ENCODE results near the gene GNAS-AS1.

Gene GNAS-AS1

GRCh38 chr20:58850693-58851174, at the start of gene GNAS-AS1:
GNAS-AS1 (minus strand) TSS chr20:58850902.
- peak; percentile 62 for DNase-seq (ENCODE audit: extremely low read depth in 1 of 2, low read depth in 1 of 2)

DNA sequence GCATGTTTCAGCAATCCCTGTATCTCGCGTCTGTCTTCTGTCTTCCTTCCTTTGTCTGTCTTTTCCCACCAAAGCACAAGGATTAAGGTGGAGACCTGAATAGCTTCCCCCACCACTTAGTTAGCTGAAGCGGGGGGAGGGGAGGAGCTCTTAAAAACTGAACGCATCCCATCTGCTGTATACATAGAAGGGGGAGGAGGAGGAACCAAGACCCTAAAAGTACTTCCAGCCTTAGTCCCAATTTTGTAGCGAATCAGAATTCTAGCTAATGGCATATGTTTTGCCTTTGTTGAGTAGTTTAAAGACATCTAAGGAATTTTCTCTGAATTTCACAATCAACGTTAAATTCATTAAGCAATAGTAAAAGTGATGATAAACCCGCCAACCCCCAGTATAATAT, 49.7 kb upstream of the GNAS-AS1 start:
- DNase-seq (ENCODE audit: extremely low read depth in 1 of 2, low read depth in 1 of 2) = no peak

GRCh38 chr20:58899512-58899911, 48.8 kb upstream of the GNAS-AS1 start:
- no peak for DNase-seq (ENCODE audit: extremely low read depth in 1 of 2, low read depth in 1 of 2)

GRCh38 chr20:58898629-58899408, 48.1 kb upstream of the GNAS-AS1 start:
- DNase-seq (ENCODE audit: extremely low read depth in 1 of 2, low read depth in 1 of 2) = no peak

DNA sequence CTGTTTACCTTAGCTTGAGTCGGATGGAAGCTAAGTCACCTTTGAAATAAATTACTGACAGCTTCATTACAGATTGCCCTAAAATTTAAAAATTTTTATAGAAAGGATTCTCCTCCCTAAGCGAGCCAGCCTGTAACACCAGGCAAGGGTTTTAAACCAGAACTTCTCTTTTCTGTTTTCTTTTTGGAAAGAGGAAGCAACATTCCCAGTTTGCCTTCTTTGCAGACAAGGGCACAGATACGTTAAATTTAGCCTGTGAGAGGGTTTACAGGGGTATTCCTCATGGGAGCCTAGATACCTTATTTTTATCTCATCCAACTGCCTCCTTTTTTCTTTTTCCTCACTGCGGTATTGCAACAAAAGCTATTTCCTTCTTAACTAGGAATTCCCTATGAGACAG, 46.8 kb upstream of the GNAS-AS1 start:
- DNase-seq (ENCODE audit: extremely low read depth in 1 of 2, low read depth in 1 of 2) = no peak

- DNase-seq (ENCODE audit: extremely low read depth in 1 of 2, low read depth in 1 of 2) = no peak
Observed at GRCh38 chr20:58896820-58897219, 46.1 kb upstream of the GNAS-AS1 start.

DNA sequence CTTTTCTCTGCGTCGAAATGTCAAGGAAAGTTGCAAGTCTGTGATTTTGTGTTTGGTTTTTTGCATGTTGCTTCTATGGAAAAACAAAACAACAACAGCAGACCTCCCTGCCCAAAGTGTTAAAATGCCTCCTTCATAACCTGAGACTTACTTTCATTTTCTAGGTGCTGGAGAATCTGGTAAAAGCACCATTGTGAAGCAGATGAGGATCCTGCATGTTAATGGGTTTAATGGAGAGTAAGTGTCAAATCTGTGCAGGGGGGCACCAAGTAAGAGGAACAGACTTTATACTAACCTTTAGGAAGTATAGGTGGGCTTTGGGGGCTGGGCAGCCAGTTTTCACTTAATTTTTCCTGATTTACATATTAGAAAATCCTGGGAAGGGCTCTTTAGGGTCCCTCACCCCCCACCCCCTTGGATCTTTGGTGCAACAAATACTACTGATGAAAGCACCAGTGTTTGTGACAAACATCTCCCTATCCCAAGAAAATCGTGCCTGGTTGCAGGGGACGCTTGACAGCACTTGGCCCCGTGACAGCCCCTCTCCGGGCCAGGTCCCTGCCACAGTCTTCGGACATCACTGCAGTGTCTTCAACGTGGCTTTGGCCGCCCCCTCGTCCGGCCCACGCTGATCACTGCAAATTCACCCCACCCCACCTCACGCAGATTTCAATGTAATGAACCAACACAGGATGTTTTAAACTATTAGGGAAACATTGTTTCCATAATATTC, 44.9 kb upstream of the GNAS-AS1 start:
- no peak for DNase-seq (ENCODE audit: extremely low read depth in 1 of 2, low read depth in 1 of 2)

- DNase-seq (ENCODE audit: extremely low read depth in 1 of 2, low read depth in 1 of 2) = no peak
Observed at GRCh38 chr20:58894652-58895447, 44.1 kb upstream of the GNAS-AS1 start.

GRCh38 chr20:58893355-58894120, 42.8 kb upstream of the GNAS-AS1 start:
- DNase-seq (ENCODE audit: extremely low read depth in 1 of 2, low read depth in 1 of 2) = no peak

DNA sequence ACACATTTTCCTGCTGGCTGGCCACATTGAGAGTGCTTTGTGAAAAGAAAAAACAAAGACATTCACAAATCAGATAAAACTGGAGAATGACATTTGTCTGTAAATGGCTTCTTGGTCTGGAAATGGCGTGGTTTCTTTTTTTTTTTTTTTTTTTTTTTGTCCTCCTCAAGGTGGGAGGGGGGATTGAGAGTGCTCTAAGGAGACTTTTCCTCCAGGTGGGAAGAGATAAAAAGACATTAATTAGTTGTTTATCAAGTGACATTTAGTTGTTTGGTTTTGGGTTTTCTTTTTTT, 42.2 kb upstream of the GNAS-AS1 start:
- DNase-seq (ENCODE audit: extremely low read depth in 1 of 2, low read depth in 1 of 2) = no peak

GRCh38 chr20:58892141-58892931, 41.6 kb upstream of the GNAS-AS1 start:
- peak; percentile 48 to 62 for DNase-seq (ENCODE audit: extremely low read depth in 1 of 2, low read depth in 1 of 2)

- no peak for DNase-seq (ENCODE audit: extremely low read depth in 1 of 2, low read depth in 1 of 2)
Observed at GRCh38 chr20:58891718-58892140, 41.0 kb upstream of the GNAS-AS1 start.

- DNase-seq (ENCODE audit: extremely low read depth in 1 of 2, low read depth in 1 of 2) = peak; percentile 47 to 73
Observed at GRCh38 chr20:58891086-58891717, 40.5 kb upstream of the GNAS-AS1 start.

DNA sequence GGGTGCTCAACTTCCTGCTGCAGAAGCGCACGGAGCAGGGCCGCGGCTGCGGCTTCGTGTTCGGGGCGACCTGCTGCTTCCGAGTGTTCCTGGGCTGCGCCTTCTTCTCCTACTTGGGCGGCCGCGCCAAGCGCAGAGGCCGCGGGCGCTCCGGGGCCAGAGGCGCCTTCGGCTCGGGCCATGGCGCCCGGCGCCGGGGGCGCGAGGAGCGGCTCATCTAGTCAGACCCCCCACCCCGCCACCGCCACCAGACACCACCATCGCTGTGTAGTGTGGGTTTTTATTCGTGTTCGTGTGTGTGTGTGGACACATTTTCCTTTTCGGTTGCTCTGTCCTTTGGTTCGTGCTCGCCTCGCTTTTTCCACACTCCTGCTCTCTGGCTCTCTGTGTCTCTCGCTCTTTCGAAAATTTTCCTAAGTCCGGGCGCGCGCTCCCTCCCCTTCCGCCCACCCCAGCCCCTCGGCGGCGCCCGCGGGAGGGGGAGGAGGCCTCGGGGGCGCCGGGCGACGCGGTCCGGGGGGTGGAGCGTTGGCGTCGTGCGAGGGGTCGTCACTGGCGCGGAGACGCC, 39.9 kb upstream of the GNAS-AS1 start:
- DNase-seq (ENCODE audit: extremely low read depth in 1 of 2, low read depth in 1 of 2) = peak; percentile 46 to 65

DNA sequence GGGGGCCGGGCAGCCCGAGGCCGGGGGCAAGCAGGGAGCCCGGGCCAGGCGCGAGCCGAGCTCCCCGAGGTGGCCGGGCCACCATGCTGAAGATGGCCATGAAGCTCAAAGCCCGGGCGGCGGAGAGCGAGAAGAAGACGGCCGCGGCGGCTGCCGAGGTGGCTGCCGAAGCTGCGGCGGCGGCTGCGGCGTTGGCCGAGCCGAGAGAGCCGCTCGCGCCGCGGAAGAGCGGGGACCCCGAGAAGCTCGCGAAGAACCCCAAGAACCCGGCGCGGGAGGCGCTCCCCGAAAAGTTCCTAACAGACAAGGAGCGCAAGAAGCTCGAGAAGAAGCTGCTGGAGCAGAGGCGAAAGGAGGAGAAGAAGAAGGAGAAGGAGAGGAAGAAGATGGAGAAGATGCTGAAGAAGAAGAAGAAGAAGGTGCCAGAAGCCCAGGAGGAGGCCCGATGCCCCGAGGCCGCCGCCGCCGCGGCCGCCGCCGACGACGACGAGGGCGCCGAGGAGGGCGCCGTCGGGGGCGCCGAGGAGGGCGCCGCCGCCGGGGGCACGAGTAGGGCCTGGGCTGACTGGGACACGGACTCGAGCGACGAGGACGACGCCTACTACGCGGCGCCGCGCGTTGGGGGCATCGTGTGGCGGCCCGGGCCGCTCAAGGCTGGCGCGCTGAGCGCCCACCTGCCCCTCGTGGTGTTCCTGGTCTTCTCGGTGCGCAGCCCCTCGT, 39.3 kb upstream of the GNAS-AS1 start:
- peak in 1 of 2 donors; percentile 33 for DNase-seq (ENCODE audit: extremely low read depth in 1 of 2, low read depth in 1 of 2)

GRCh38 chr20:58889334-58889760, 38.6 kb upstream of the GNAS-AS1 start:
- DNase-seq (ENCODE audit: extremely low read depth in 1 of 2, low read depth in 1 of 2) = no peak

DNA sequence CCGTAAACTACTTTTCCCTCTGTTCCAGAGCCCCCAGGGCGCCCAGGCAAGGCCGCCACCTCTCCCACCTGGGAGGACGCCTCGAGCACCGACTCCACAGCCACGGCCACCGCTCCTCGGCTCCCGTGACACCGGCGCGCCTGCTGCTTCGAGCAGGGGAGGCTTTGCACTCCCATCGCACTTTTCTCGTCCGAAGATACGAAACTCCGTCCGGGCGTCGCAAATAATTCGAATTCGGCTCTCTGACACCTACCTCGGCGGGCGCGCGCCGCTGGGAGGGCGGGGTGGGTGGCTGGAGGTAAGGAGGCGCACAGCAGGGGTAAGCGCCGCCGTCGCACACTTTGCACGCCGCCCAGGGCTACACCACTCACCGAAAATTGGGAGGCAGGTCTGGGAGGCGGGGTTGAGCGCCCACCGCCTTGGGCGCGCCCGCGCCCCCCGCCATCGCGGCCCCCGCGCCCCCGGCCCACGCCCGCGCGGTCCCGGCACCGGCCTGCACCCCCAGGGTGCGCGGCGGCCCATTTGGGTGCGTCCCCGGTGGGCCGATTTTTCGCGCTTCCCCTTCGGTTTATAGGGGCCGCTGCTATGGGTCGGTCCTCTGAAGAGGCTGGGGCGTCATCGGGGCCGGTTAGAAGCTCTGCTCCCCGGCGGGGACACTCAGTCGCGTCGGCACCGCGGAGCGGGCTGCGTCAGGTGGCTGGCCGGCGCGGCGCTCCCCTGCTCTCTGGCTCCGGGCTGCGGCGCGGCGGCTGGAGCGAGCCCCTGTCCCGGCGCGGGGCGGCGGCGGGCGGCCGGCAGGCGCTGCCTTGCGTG, 38.0 kb upstream of the GNAS-AS1 start:
- peak; percentile 68 to 73 for DNase-seq (ENCODE audit: extremely low read depth in 1 of 2, low read depth in 1 of 2)

GRCh38 chr20:58888103-58888502, 37.4 kb upstream of the GNAS-AS1 start:
- no peak for DNase-seq (ENCODE audit: extremely low read depth in 1 of 2, low read depth in 1 of 2)

All from activated CD8-positive, alpha-beta memory T cell treated with anti-CD3 and anti-CD28 coated beads for 1 hour (primary cell).